ENCODE measurements around the gene TRIM8. TPM values are rescaled to one million over a fixed set of nuclear protein-coding genes. Genes with fewer than 3 reads are reported as not detected.
A peak's percentile ranks its signal among the peaks of the same experiment; 100 is the strongest.

TRIM8 gene
- total and polyA plus RNA-seq, 9 donors: 48.5 to 120 (median 84.3) TPM

DNA sequence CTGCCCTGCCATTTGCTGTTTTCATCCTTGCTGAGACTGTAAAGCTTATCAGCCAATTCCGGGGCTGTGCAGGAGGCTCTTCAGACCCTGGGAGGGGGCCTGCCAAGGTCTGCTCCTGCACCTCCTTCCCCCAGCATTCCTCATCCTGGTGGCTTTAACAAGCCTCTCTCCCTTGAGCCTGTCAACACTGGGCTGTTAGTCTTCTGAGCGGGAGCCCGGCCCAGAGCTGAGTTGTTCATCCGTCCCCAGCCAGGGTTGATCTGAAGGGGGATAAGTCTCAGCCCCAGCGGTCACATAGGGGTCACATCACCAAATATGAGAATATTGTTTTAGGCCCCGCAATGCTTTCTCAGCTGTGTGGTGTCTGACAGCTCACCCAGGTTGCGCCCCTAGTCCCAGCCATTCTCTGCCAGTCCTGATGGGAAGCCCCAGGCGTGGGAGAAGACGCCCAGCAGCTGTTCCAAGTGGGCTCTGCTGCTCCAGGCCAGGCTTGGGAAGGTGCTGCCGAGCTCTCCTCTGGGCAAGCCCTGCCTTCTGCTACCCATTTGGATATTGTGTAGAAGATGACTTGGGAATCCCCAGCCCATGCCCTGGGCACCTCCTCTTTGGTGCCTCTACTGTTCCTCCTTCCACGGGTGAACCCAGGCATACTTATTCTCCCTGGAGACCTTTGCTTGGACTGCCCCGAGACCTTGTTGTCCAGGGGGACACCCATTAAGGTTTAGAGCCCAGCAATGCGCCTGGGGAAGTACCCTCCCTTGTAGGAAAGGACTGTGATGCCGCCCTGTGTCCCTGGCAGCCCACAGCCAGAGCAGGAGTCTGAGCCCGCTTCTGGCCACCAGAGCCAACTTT is 23.5 kb upstream of the TRIM8 start:
- no peaks in the 10 kb centered on the region for H3K36me3 ChIP-seq
- H3K9me3 ChIP-seq: no peaks in the 10 kb centered on the region
- H3K27ac ChIP-seq: peak overlapping the region in 1 of 2 donors; percentile 60
- no peak overlapping the region for H3K4me3 ChIP-seq
- intact Hi-C loops (cut with DNase I): no loop called here
- H3K4me1 ChIP-seq (ENCODE audit: insufficient read depth): peaks cover 14% of the 10 kb centered on the region
- no peak for TF ChIP-seq POLR2A (IDR thresholded peaks at IDR 0.05)
- TF ChIP-seq, protein P1, sequence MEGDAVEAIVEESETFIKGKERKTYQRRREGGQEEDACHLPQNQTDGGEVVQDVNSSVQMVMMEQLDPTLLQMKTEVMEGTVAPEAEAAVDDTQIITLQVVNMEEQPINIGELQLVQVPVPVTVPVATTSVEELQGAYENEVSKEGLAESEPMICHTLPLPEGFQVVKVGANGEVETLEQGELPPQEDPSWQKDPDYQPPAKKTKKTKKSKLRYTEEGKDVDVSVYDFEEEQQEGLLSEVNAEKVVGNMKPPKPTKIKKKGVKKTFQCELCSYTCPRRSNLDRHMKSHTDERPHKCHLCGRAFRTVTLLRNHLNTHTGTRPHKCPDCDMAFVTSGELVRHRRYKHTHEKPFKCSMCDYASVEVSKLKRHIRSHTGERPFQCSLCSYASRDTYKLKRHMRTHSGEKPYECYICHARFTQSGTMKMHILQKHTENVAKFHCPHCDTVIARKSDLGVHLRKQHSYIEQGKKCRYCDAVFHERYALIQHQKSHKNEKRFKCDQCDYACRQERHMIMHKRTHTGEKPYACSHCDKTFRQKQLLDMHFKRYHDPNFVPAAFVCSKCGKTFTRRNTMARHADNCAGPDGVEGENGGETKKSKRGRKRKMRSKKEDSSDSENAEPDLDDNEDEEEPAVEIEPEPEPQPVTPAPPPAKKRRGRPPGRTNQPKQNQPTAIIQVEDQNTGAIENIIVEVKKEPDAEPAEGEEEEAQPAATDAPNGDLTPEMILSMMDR (IDR thresholded peaks at IDR 0.05): no peak
- no peak for TF ChIP-seq EP300 (IDR thresholded peaks at IDR 0.05)
- 57 to 64% (median 64%) methylated on average over 13 to 15 of the region's 15 CpGs for WGBS, 3 donors
- no peaks in the 10 kb centered on the region for H3K27me3 ChIP-seq
- DNase-seq: peak in 1 of 5 donors; percentile 40

DNA sequence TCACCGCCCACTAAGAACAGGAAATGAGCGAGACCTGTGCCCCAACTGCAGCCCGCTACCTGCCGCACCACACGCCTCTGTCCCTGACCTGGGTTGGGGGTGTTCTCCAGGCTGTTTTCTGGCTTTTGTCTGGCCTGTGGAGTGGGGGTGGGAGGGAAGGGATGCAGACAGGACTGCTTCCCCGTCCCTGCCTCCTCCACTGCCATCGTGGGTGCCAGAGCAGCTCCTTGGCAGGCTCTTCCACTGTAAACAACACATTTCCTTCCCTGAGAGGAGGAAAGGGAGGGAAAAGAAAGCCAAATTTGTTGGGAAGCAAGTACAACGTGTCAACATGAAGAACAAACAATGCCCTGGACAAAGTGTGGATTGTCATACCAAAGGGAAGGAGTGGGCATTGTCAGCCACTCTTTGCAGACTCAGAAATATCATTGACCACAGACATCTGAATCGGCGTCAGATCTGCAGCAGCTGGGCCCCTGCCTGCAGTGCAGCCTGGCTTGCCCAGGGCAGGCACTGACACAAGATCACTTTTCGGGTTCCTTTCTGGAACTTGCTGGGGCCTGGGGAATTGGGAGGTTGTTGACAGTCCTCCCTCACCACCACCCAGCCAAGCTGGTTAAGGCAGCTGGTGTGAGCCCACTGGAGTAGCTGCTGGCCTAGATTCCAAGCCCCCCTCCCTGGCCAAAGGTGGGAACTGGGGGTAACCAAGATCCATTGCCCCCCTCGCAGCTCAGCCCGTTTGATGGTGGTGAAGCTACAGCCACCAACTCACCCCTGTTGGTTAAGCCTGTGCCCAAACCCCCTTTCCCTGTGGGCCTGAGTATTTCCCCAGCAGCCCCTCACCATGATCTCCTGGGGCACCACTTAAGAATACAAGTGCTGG is 22.6 kb upstream of the TRIM8 start:
- WGBS, 3 donors: 75 to 80% (median 75%) methylated on average over 13 of the region's 13 CpGs
- Histone ChIP-seq H3K27me3 (no peaks in the 10 kb centered on the region), H3K36me3 (no peaks in the 10 kb centered on the region), H3K4me1 (ENCODE audit: insufficient read depth) (peaks cover 14% of the 10 kb centered on the region), H3K4me3 (no peak overlapping the region), H3K9me3 (no peaks in the 10 kb centered on the region), H3K27ac (no peak overlapping the region)
- intact Hi-C loops (cut with DNase I): no loop called here
- no peak for TF ChIP-seq EP300 (IDR thresholded peaks at IDR 0.05)
- TF ChIP-seq POLR2A (IDR thresholded peaks at IDR 0.05): no peak
- TF ChIP-seq, protein P1 (IDR thresholded peaks at IDR 0.05): no peak
- DNase-seq: peak in 1 of 5 donors; percentile 35

DNA sequence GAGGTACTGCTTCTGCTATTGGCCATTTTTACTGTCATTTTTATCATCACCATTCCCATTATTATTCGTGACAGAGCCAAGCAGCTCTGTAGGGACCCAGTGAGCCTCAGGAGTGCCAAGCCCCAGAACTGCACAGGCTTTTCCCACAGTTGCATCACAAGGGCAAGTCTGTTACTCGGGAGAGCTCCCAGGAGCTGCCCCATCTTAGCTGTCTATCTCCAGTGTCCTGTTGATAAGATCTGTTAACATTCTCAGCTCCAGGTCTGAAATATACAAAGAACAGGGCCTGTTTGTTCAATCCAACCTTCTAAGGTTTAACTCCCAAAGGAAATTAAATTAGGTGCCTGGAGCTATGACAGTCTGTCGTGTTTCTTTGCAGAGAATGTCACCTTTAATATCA is 20.2 kb upstream of the TRIM8 start:
- Histone ChIP-seq H3K36me3 (no peaks in the 10 kb centered on the region), H3K9me3 (no peaks in the 10 kb centered on the region), H3K4me1 (ENCODE audit: insufficient read depth) (peaks cover 19% of the 10 kb centered on the region), H3K27ac (no peak overlapping the region), H3K27me3 (no peaks in the 10 kb centered on the region), H3K4me3 (no peak overlapping the region)
- no peak for DNase-seq
- TF ChIP-seq POLR2A (IDR thresholded peaks at IDR 0.05) (no peak), EP300 (IDR thresholded peaks at IDR 0.05) (no peak)
- TF ChIP-seq, protein P1 (IDR thresholded peaks at IDR 0.05): no peak
- intact Hi-C loops (cut with DNase I): no loop called here
- 92 to 93% (median 92%) methylated on average over 3 of the region's 3 CpGs for WGBS, 3 donors

DNA sequence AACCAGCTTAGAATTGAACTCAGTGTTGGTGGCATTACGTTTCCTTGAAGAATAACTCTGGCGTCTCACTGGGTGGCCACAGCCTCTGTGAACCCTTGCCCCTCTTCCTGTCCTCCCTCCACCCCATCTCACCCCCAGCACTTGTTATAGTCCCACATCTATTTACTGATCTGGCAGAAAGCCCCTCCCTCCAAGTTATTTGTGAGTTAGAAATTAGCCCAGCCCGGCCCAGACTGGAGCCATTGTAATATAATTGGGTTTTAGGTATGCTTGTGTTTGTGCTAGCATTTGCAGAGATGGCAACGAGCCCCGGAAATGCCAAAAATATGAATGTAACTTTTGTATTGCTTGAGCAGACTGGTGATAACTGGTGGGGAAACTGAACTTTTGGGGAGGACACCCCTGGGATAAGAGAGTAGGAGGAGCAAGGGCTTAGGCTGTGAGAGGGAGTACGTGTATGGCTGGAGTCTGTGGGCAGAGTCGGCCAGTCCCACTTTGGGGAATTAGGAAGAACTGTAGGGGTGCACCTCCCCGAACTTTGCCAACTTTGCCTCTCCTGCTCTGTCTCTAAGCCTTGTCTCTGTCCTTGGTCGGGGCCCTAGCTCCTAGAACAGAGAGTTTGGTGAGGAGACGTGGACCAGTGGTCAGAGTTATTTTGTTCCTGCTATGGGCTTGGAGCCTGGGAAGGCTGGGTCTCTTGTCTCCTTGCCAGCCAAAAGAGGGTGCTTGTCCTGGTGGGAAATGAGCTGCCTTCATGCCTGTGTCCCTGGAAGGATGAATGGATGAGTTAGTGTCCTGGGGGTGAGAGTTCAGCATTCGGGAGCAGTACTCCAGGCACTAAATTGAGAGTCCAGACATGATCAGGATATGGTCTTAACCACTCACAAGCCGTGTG is 19.3 kb upstream of the TRIM8 start:
- intact Hi-C loops (cut with DNase I): no loop called here
- no peaks in the 10 kb centered on the region for H3K9me3 ChIP-seq
- TF ChIP-seq, protein P1 (IDR thresholded peaks at IDR 0.05): no peak
- TF ChIP-seq POLR2A (IDR thresholded peaks at IDR 0.05): no peak
- TF ChIP-seq EP300 (IDR thresholded peaks at IDR 0.05): no peak
- H3K27ac ChIP-seq: no peak overlapping the region
- no peak overlapping the region for H3K4me3 ChIP-seq
- no peaks in the 10 kb centered on the region for H3K36me3 ChIP-seq
- H3K27me3 ChIP-seq: no peaks in the 10 kb centered on the region
- peaks cover 11% of the 10 kb centered on the region for H3K4me1 ChIP-seq (ENCODE audit: insufficient read depth)
- WGBS, 3 donors: 58 to 69% (median 66%) methylated on average over 12 of the region's 12 CpGs
- peak in 1 of 5 donors; percentile 32 for DNase-seq

Data from ovary (tissue), 9 donors.